Left ventricle myocardium inferior (tissue), 1 donor: ENCODE data around the gene RAB4B. TPM values are rescaled to one million over a fixed set of nuclear protein-coding genes. Genes with fewer than 3 reads are reported as not detected.
A peak's percentile ranks its signal among the peaks of the same experiment; 100 is the strongest.

Source experiments
- DNase-seq: peaks from one replicate; pipeline ENCODE4 v3.0.0-alpha.2; 2020
- H3K27ac ChIP-seq: fragments of 200-600 bp; replicated peaks from 2 replicates; pipeline ENCODE4 v1.8.0; 2021
- H3K27me3 ChIP-seq: fragments of 200-600 bp; 2 replicates; pipeline ENCODE4 v1.8.0; 2021; ENCODE audit warnings: low read depth
- H3K36me3 ChIP-seq: fragments of 200-600 bp; 2 replicates; pipeline ENCODE4 v1.8.0; 2021
- H3K4me1 ChIP-seq: fragments of 200-600 bp; 2 replicates; pipeline ENCODE4 v1.8.0; 2021
- H3K4me3 ChIP-seq: fragments of 200-600 bp; 2 replicates; pipeline ENCODE4 v1.8.0; 2021; ENCODE audit warnings: mild to moderate bottlenecking, moderate library complexity
- H3K9me3 ChIP-seq: fragments of 200-600 bp; replicated peaks from 2 replicates; pipeline ENCODE4 v1.8.0; 2021
- CTCF ChIP-seq: fragments of 200-600 bp; IDR thresholded peaks from 2 replicates; pipeline ENCODE4 v1.8.0; 2021; ENCODE audit warnings: antibody characterized with exemption, mild to moderate bottlenecking, borderline replicate concordance
- intact Hi-C: fragments of 100-400 bp; cut with micrococcal nuclease; formaldehyde crosslinking; loops from one replicate; pipeline ENCODE4 v1.11.0; 2022
- total RNA-seq: library from RNA; stranded (reverse); fragmentation: NEBNext Ultra II Directional; extraction: Animal tissue kit (Norgen Biotek cat#: 25700); gene quantifications from one replicate; pipeline ENCODE4 v1.2.1, GENCODE V29; 2021
- donor health status: DM: no; HTN: yes; CAD: no; lungs with severe emphysema.

Gene RAB4B
- total RNA-seq, 1 donor from 2014 or later = 13.5 TPM

GRCh38 chr19:40774916-40775631 lies 3.0 kb upstream of the RAB4B start, which contains the start of gene MIA:
Gene MIA, plus strand, starts transcription at chr19:40775521. Its CDS starts 22 bp downstream, at chr19:40775543.
- Histone ChIP-seq H3K4me1 (peaks cover 19% of the 10 kb centered on the region), H3K4me3 (no peak within 1 kb of the TSS), H3K9me3 (no peaks in the 10 kb centered on the region), H3K27ac (peak within 1 kb of the TSS; percentile 95), H3K36me3 (no peaks in the 10 kb centered on the region), H3K27me3 (no peaks in the 10 kb centered on the region)
- no peak for TF ChIP-seq CTCF
- intact Hi-C loops = no loop called here
- DNase-seq = no peak

GRCh38 chr19:40775632-40776022 lies 2.4 kb upstream of the RAB4B start:
- TF ChIP-seq CTCF = no peak
- DNase-seq = no peak
- Histone ChIP-seq H3K4me3 (no peak overlapping the region), H3K27me3 (no peaks in the 10 kb centered on the region), H3K9me3 (no peaks in the 10 kb centered on the region), H3K27ac (no peak overlapping the region), H3K4me1 (peaks cover 19% of the 10 kb centered on the region), H3K36me3 (no peaks in the 10 kb centered on the region)
- intact Hi-C loops = no loop called here

GRCh38 chr19:40776364-40776763 lies 1.7 kb upstream of the RAB4B start:
- no peak overlapping the region for H3K4me3 ChIP-seq
- peak overlapping the region; percentile 95 for H3K27ac ChIP-seq
- no peaks in the 10 kb centered on the region for H3K36me3 ChIP-seq
- DNase-seq = no peak
- intact Hi-C loops = no loop called here
- no peaks in the 10 kb centered on the region for H3K9me3 ChIP-seq
- TF ChIP-seq CTCF = no peak
- peaks cover 19% of the 10 kb centered on the region for H3K4me1 ChIP-seq
- no peaks in the 10 kb centered on the region for H3K27me3 ChIP-seq

GRCh38 chr19:40776932-40777644 lies 959 bp upstream of the RAB4B start:
- peak; percentile 84 for DNase-seq
- intact Hi-C loops = no loop called here

GRCh38 chr19:40777645-40777936 lies 456 bp upstream of the RAB4B start:
- no peaks in the 10 kb centered on the region for H3K9me3 ChIP-seq
- H3K27me3 ChIP-seq = no peaks in the 10 kb centered on the region
- no peaks in the 10 kb centered on the region for H3K36me3 ChIP-seq
- TF ChIP-seq CTCF = no peak
- DNase-seq = no peak
- peak overlapping the region; percentile 79 for H3K4me3 ChIP-seq
- H3K27ac ChIP-seq = peak overlapping the region; percentile 95
- H3K4me1 ChIP-seq = peaks cover 19% of the 10 kb centered on the region
- intact Hi-C loops = no loop called here

More at GRCh38 chr19:40776932-40777644, 959 bp upstream of the RAB4B start:
- TF ChIP-seq CTCF = peak; percentile 10
- H3K36me3 ChIP-seq = no peaks in the 10 kb centered on the region
- peaks cover 19% of the 10 kb centered on the region for H3K4me1 ChIP-seq
- no peaks in the 10 kb centered on the region for H3K27me3 ChIP-seq
- peak overlapping the region; percentile 79 for H3K4me3 ChIP-seq
- peak overlapping the region; percentile 95 for H3K27ac ChIP-seq
- H3K9me3 ChIP-seq = no peaks in the 10 kb centered on the region
